ENCODE measurements around the gene PFKFB3.

The PFKFB3 gene

GRCh38 chr10:6239213-6239991 lies 36.7 kb downstream of the PFKFB3 start:
- DNase-seq: peak; percentile 95

- DNase-seq: no peak
These were observed 37.5 kb downstream of the PFKFB3 start for GRCh38 chr10:6240254-6240653.

- DNase-seq: no peak
These were observed 39.4 kb downstream of the PFKFB3 start for GRCh38 chr10:6242089-6242488.

- no peak for DNase-seq
These were observed 41.8 kb downstream of the PFKFB3 start for GRCh38 chr10:6244510-6244909.

GRCh38 chr10:6247041-6247712 lies 44.4 kb downstream of the PFKFB3 start:
- DNase-seq: no peak

DNA sequence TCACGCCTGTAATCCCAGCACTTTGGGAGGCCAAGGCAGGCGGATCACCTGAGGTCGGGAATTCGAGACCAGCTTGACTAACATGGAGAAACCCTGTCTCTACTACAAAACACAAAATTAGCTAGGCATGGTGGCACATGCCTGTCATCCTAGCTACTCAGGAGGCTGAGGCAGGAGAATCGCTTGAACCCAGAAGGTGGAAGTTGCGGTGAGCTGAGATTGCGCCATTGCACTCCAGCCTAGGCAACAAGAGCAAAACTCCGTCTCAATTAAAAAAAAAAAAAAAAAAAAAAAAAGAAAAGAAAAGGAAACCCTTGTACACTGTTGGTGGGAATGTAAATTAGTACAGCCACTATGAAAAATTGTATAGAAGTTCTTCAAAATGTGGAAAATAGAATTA lies 46.2 kb downstream of the PFKFB3 start:
- DNase-seq: peak; percentile 51

- DNase-seq: no peak
These were observed 47.0 kb downstream of the PFKFB3 start for GRCh38 chr10:6249698-6250097.

- DNase-seq: no peak
These were observed 48.0 kb downstream of the PFKFB3 start for GRCh38 chr10:6250745-6251144.

DNA sequence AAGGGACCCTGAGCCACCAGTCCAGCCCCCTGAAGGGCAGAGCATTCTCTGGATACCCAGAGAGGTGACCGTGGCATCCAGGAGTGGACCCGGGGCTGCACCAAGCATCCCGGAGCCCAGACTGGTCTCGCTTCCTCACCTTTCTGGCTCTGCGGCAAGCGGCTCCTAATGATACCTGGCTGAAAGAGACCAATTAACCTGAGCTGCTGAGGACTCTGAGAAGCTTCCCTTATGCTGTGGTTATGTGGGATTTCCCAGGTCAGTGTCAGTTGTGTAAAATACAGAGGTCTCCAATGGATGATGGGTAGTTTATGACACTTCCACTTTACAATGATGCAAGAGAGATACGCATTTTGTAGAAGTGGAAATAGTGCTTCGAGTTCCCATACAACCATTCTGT lies 51.5 kb downstream of the PFKFB3 start:
- peak; percentile 73 for DNase-seq

- no peak for DNase-seq
These were observed 52.9 kb downstream of the PFKFB3 start for GRCh38 chr10:6255548-6256061.

DNA sequence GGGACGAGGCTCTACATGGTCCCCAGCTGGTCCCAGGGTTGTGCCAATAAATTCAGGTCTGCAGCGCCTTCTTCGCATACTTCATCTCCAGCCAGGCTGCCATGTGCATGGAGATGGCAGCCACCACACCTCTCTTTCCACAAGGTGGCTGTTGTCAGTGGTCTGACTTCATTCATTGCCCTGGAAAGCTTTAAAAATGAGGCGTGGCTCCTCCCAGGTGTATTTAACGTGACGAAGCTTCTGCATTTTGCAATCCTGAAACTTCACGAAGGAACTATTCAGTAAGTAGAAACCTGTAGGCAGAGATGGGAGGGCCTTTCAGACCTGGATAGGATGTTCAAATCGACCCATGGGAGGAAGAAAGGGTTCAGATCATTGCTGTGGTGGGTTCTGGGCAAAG lies 53.7 kb downstream of the PFKFB3 start:
- DNase-seq: no peak

DNA sequence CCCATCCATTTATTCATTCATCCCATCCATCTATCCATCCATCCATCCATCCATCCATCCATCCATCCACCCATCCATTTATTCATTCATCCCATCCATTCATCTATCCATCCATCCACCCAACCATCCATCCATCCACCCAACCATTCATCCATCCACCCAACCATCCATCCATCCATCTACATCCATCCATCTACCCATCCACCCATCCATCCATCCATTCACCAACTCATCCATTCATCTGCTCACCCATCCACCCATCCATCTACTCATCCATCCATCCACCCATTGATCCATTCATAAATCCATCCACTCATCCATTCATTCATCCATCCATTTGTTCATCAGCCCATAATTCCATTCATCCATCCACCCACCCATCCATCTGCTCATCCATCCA lies 56.4 kb downstream of the PFKFB3 start:
- DNase-seq: no peak

- DNase-seq: no peak
These were observed 58.1 kb downstream of the PFKFB3 start for GRCh38 chr10:6260843-6261242.

- no peak for DNase-seq
These were observed 65.2 kb downstream of the PFKFB3 start for GRCh38 chr10:6267941-6268340.

DNA sequence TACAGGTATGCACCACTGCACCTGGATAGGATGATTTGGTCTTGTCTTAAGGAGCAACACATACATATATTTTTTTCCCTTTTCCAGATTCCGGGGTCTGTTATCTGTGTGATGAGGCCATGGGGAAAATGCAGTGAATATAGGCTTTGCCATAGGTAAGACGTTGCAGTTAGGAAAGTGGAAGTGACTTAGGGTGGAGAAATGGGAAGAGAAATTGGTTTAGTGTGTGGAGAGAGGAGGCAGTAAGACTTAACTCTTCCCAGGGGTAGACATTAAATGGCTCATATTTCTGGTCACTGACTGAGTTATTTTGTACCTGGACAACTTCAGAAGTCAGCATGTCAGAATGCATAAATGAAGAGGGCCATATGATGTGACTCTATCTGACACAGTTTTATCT lies 66.7 kb downstream of the PFKFB3 start:
- no peak for DNase-seq

GRCh38 chr10:6269953-6270867 lies 67.5 kb downstream of the PFKFB3 start:
- DNase-seq: peak; percentile 47

DNA sequence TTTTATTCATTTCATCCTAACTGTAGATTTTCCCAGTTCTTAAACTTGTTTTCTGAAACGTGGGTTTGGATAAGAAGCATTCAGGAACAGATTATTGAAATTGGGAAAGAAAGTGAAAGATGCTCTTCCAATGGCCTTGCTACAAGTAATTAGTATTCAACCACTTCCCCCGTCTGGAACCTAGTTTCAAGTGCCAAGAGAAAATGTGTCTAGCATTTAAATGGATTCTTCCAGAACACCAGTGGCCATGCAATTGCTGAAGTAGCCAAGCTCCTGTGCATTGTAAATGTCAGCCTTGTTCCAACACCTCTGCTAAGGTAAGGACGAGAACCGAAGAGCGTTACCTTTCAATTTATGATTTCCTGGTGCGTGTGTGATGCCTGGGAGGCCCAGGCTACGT lies 68.2 kb downstream of the PFKFB3 start:
- no peak for DNase-seq

GRCh38 chr10:6271663-6272062 lies 68.9 kb downstream of the PFKFB3 start:
- DNase-seq: no peak

GRCh38 chr10:6272126-6272525 lies 69.4 kb downstream of the PFKFB3 start:
- DNase-seq: no peak

DNA sequence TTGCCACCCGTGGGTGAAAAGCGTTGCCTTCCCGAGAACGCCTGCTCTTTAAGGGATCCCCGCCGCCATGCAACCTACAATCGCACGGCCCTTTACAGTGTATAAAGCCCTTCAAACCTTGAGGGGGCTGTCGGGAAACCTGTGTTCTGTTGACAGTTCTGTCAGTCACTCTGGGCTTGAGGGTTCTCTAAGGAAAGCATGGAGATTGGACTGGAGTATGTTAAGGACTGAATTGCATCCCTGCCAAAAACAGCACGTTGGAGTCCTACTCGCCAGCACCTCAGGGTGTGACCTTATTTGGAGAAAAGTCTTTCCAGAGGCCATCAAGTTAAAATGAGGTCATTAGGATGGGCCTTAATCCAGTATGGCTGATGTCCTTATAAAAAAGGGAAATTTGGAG lies 70.6 kb downstream of the PFKFB3 start:
- no peak for DNase-seq

GRCh38 chr10:6274040-6274439 lies 71.3 kb downstream of the PFKFB3 start:
- peak; percentile 47 for DNase-seq

DNA sequence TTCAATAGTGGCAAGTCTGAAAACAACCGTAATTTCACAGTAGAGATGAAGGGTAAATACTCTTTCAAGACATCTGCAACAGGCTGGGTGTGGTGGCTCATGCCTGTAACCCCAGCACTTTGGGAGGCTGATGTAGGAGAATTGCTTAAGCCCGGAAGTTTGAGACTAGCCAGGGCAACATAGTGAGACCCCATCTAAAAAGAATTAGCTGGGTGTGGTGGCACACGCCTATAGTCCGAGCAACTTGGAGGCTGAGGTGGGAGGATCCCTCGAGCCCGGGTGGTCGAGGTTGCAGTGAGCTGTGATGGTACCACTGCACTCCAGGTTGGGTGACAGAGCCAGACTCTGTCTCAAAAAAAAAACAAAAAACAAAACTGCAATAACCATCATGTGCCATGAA lies 71.8 kb downstream of the PFKFB3 start:
- no peak for DNase-seq

Data from MV-4-11 (cell line).